Thyroid gland (tissue), 4 donors: Measurements from ENCODE around the gene SLC17A7. TPM values are rescaled to one million over a fixed set of nuclear protein-coding genes. Genes with fewer than 3 reads are reported as not detected.

ENCODE experiments used
- DNase-seq, 2 donors: peaks; one replicate each; pipeline ENCODE4 v3.0.0-alpha.2; 2019
- H3K27ac ChIP-seq, 3 donors: fragments of 200-600 bp; sonication (generic); 1 replicate in 2 of 3; 2 replicates in 1 of 3; pipeline ENCODE4 v1.5.1; 2016 to 2019; ENCODE audit warnings: mild to moderate bottlenecking in 1 of 3, moderate library complexity in 1 of 3
- H3K27me3 ChIP-seq: fragments of 200-600 bp; sonication (generic); one replicate; pipeline ENCODE4 v1.5.1; 2019
- H3K36me3 ChIP-seq, 2 donors: fragments of 200-600 bp; sonication (generic); one replicate each; pipeline ENCODE4 v1.5.1; 2016 to 2019
- H3K4me1 ChIP-seq, 2 donors: fragments of 200-600 bp; sonication (generic); one replicate each; pipeline ENCODE4 v1.5.1; 2017 to 2019
- H3K4me3 ChIP-seq, 3 donors: fragments of 200-600 bp; sonication (generic); replicated peaks in 1 of 3; 1 replicate in 2 of 3; 2 replicates in 1 of 3; pipeline ENCODE4 v1.5.1; 2016; ENCODE audit warnings: mild to moderate bottlenecking in 1 of 3
- H3K9me3 ChIP-seq: fragments of 200-600 bp; sonication (generic); one replicate; pipeline ENCODE4 v1.5.1; 2017
- CTCF ChIP-seq, 6 experiments: fragments of 200-600 bp in 3 of 6; fragments of 450-650 bp in 3 of 6; sonication (generic) in 3 of 6; IDR thresholded peaks; one replicate each; pipeline ENCODE4 v1.5.1; 2016 to 2019; ENCODE audit warnings: antibody characterized with exemption in 6 of 6, mild to moderate bottlenecking in 2 of 6, inconsistent platforms in 1 of 6, moderate library complexity in 1 of 6
- POLR2A ChIP-seq, 2 donors: fragments of 450-650 bp; IDR thresholded peaks; one replicate each; pipeline ENCODE4 v1.6.1; 2017; ENCODE audit warnings: antibody characterized with exemption in 2 of 2, mild to moderate bottlenecking in 2 of 2, moderate library complexity in 1 of 2
- WGBS, 2 donors: methylation state at CpG; one replicate each; pipeline ENCODE4 v1.1.5; 2017; 5-methylcytosine and 5-hydroxymethylcytosine counted together
- intact Hi-C: fragments of 100-400 bp; cut with DNase I; formaldehyde crosslinking; loops from one replicate; pipeline ENCODE4 v1.15.1; 2023
- total RNA-seq, 4 donors: library from RNA; depleted of rRNA; stranded (reverse); fragments of >200 nt; gene quantifications; one replicate each; pipeline ENCODE4 v1.2.3, GENCODE V29; 2016

The SLC17A7 gene
- total RNA-seq, 4 donors from 2014 or later, result 0.73 to 1.5 (median 1.3) TPM

- Histone ChIP-seq H3K36me3 (no peaks in the 10 kb centered on the region), H3K4me3 (no peak overlapping the region), H3K27ac (no peak overlapping the region), H3K4me1 (peaks cover 0 to 12% of the 10 kb centered on the region in 2 donors), H3K27me3 (no peaks in the 10 kb centered on the region), H3K9me3 (no peaks in the 10 kb centered on the region)
- TF ChIP-seq POLR2A (IDR thresholded peaks at IDR 0.05) (no peak), CTCF (IDR thresholded peaks at IDR 0.05) (no peak)
- intact Hi-C loops, result no loop called here
- no peak for DNase-seq
- WGBS, 2 donors, result 76 to 78% methylated on average over 3 to 7 of the region's 7 CpGs
These were observed 34.2 kb downstream of the SLC17A7 start for GRCh38 chr19:49407079-49407478.

GRCh38 chr19:49403404-49404187 is 37.7 kb downstream of the SLC17A7 start:
- no peak overlapping the region for H3K27ac ChIP-seq
- intact Hi-C loops, result no loop called here
- H3K9me3 ChIP-seq, result no peaks in the 10 kb centered on the region
- 38 to 42% methylated on average over 5 to 7 of the region's 7 CpGs for WGBS, 2 donors
- H3K4me3 ChIP-seq, result no peak overlapping the region
- no peaks in the 10 kb centered on the region for H3K27me3 ChIP-seq
- no peaks in the 10 kb centered on the region for H3K4me1 ChIP-seq
- no peak for TF ChIP-seq CTCF (IDR thresholded peaks at IDR 0.05)
- TF ChIP-seq POLR2A (IDR thresholded peaks at IDR 0.05), result no peak
- peak; percentile 10 to 25 for DNase-seq
- no peaks in the 10 kb centered on the region for H3K36me3 ChIP-seq

GRCh38 chr19:49400029-49400428 is 41.3 kb downstream of the SLC17A7 start:
- no peak for DNase-seq
- Histone ChIP-seq H3K27me3 (no peaks in the 10 kb centered on the region), H3K27ac (no peak overlapping the region), H3K4me3 (no peak overlapping the region), H3K9me3 (no peaks in the 10 kb centered on the region), H3K4me1 (peaks cover 0 to 5% of the 10 kb centered on the region in 2 donors), H3K36me3 (no peaks in the 10 kb centered on the region)
- 83 to 86% methylated on average over 6 of the region's 6 CpGs for WGBS, 2 donors
- no peak for TF ChIP-seq CTCF (IDR thresholded peaks at IDR 0.05)
- TF ChIP-seq POLR2A (IDR thresholded peaks at IDR 0.05), result no peak
- intact Hi-C loops, result no loop called here

- TF ChIP-seq CTCF (IDR thresholded peaks at IDR 0.05), result no peak
- DNase-seq, result no peak
- Histone ChIP-seq H3K27me3 (no peaks in the 10 kb centered on the region), H3K36me3 (no peaks in the 10 kb centered on the region), H3K4me1 (peaks cover 0 to 5% of the 10 kb centered on the region in 2 donors), H3K9me3 (no peaks in the 10 kb centered on the region), H3K27ac (no peak overlapping the region), H3K4me3 (no peak overlapping the region)
- WGBS, 2 donors, result 78 to 86% methylated on average over 4 to 6 of the region's 6 CpGs
- intact Hi-C loops, result no loop called here
These were observed 42.4 kb downstream of the SLC17A7 start for GRCh38 chr19:49398931-49399330.

- WGBS, 2 donors, result 42 to 49% methylated on average over 11 of the region's 11 CpGs
- Histone ChIP-seq H3K4me1 (peaks cover 0 to 5% of the 10 kb centered on the region in 2 donors), H3K9me3 (no peaks in the 10 kb centered on the region), H3K27me3 (no peaks in the 10 kb centered on the region), H3K27ac (no peak overlapping the region), H3K4me3 (no peak overlapping the region), H3K36me3 (no peaks in the 10 kb centered on the region)
- intact Hi-C loops, result no loop called here
- TF ChIP-seq POLR2A (IDR thresholded peaks at IDR 0.05), result no peak
- no peak for TF ChIP-seq CTCF (IDR thresholded peaks at IDR 0.05)
- peak in 1 of 2 donors; percentile 12 for DNase-seq
These were observed 43.2 kb downstream of the SLC17A7 start for GRCh38 chr19:49398001-49398615.
